K562 (cell line): ENCODE data around the gene GIT2. TPM values are rescaled to one million over a fixed set of nuclear protein-coding genes. Genes with fewer than 3 reads are reported as not detected.

Experiments
- BCL6 ChIP-seq: fragments of 250-450 bp; sonication (Bioruptor Pico); IDR thresholded peaks from 2 replicates; pipeline ENCODE4 v1.4.0; 2020
- CTBP1 ChIP-seq: fragments of 450-650 bp; IDR thresholded peaks from 2 replicates; pipeline ENCODE4 v1.6.1; 2016; ENCODE audit warnings: borderline replicate concordance
- MEIS2 ChIP-seq: fragments of 450-650 bp; IDR thresholded peaks from 2 replicates; pipeline ENCODE4 v1.6.1; 2014; ENCODE audit warnings: mild to moderate bottlenecking; ENCODE audit not compliant: partially characterized antibody
- NCOR1 ChIP-seq: fragments of 450-650 bp; IDR thresholded peaks from 2 replicates; pipeline ENCODE4 v1.6.1; 2016; ENCODE audit warnings: mild to moderate bottlenecking, moderate library complexity
- PTTG1 ChIP-seq: fragments of 450-650 bp; IDR thresholded peaks from 2 replicates; pipeline ENCODE4 v1.6.1; 2016; ENCODE audit warnings: low read depth, mild to moderate bottlenecking, missing genetic modification characterization, missing compliant biosample characterization
- SMARCC2 ChIP-seq: fragments of 450-650 bp; IDR thresholded peaks from 2 replicates; pipeline ENCODE4 v1.6.1; 2017; ENCODE audit warnings: antibody characterized with exemption, moderate library complexity, mild to moderate bottlenecking, low read depth
- ZNF277 ChIP-seq: fragments of 250-450 bp; sonication (Bioruptor Pico); IDR thresholded peaks from 2 replicates; pipeline ENCODE4 v1.8.0; 2022; ENCODE audit warnings: inconsistent platforms, mild to moderate bottlenecking, moderate library complexity, borderline replicate concordance
- ZNF592 ChIP-seq: fragments of 450-650 bp; IDR thresholded peaks from 2 replicates; pipeline ENCODE4 v1.6.1; 2017; ENCODE audit warnings: antibody characterized with exemption, mild to moderate bottlenecking
- polyA plus RNA-seq, 8 experiments: library from polyadenylated mRNA; depleted of rRNA in 4 of 8; stranded (reverse) in 5 of 8; unstranded in 3 of 8; fragments of >200 nt; fragmentation: Nextera tagmentation in 2 of 8; fragmentation: Illumina TruSeq in 1 of 8; extraction: Ambion mirVana in 2 of 8; extraction: Trizol in 1 of 8; gene quantifications; 2 replicates each; pipeline versions ENCODE4 v1.2.1 to v1.2.3, GENCODE V29; 2011 to 2014; ENCODE audit warnings: inconsistent platforms in 1 of 8, missing spikeins in 1 of 8
- total RNA-seq, 7 experiments: library from RNA; depleted of rRNA in 6 of 7; stranded (reverse); fragments of >200 nt in 6 of 7; fragmentation: Illumina TruSeq in 2 of 7; extraction: Trizol in 2 of 7; gene quantifications; 2 replicates each; pipeline versions ENCODE4 v1.2.1 to v1.2.3, GENCODE V29; 2011 to 2021; ENCODE audit warnings: low replicate concordance in 1 of 7

The GIT2 gene
- total and polyA plus RNA-seq, 9 of the 15 experiments (the other 6 are each of a cell fraction or from before 2014, with no cell fraction given), result 4.0 to 30.4 (median 23.5) TPM

DNA sequence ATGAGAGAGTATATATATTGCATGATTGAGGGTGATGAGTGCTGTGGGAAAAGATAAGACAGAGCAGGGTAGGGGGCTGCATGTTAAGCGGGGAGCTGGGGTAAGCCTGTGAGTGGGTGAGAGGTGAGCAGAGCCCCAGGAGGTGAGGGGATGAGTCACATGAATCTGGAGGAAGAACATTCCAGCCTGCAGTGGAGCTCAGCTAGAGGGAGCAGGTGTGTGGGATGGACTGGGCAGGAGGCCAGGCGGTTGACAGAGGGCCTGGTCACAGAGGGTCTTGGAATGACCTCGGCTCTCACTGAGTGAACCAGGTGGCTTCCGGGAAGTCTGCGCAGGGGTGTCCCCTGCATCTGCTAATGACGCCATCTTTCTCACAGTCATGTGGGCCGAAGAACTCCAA, 44.4 kb downstream of the GIT2 start (continued):
- TF ChIP-seq ZNF592 (no peak), ZNF277 (CRISPR knock-in tag) (no peak), SMARCC2 (no peak), BCL6 (CRISPR knock-in tag) (no peak), NCOR1 (no peak), MEIS2 (no peak), PTTG1 (tag) (no peak), CTBP1 (no peak)
